Ovary (tissue), 3 donors: ENCODE data around the gene CELF2.

Experiments
- CTCF ChIP-seq, 3 donors: fragments of 450-650 bp in 2 of 3; fragments of 200-600 bp in 1 of 3; IDR thresholded peaks; one replicate each; pipeline versions ENCODE4 v1.5.1 to v1.8.0; 2016 to 2022; ENCODE audit warnings: antibody characterized with exemption in 3 of 3, mild to moderate bottlenecking in 1 of 3
- EP300 ChIP-seq: sonication (generic); formaldehyde crosslinking; IDR thresholded peaks from one replicate; pipeline ENCODE4 v1.6.1; 2017; ENCODE audit warnings: antibody characterized with exemption
- POLR2A ChIP-seq: fragments of 450-650 bp; IDR thresholded peaks from one replicate; pipeline ENCODE4 v1.6.1; 2017; ENCODE audit warnings: antibody characterized with exemption, mild to moderate bottlenecking, moderate library complexity
- donor health status: DM: no; HTN: no; CAD: no.

- TF ChIP-seq CTCF (IDR thresholded peaks at IDR 0.05): no peak
- no peak for TF ChIP-seq POLR2A
- TF ChIP-seq EP300: no peak
Measured at GRCh38 chr10:11189582-11190376, 172.1 kb downstream of the CELF2 start.
